ENCODE results near the gene C2CD2L. TPM values are rescaled to one million over a fixed set of nuclear protein-coding genes. Genes with fewer than 3 reads are reported as not detected.

Gene C2CD2L
- total and polyA plus RNA-seq, 2 of the 4 experiments (the other 2 are of a cell fraction): 2.2 to 8.7 TPM

DNA sequence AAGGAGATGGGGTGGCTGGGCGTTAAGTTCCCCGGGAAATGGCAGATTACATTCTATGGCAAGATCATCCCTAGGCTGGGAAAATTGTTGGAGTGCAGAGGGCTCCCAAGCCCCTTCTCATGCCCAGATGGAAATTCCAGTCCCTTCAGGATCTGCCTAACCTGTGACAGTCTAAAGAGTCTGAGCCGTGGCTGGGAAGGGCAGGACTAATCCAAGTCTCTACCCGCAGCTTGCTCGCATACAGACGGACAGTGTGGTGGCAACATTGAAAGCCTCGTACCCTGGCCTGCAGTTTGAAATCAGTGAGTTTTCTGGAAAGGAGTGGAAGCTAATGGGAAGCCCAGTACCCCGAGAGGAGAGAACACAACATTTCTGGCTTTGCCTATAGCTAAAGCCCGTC is 18.7 kb upstream of the C2CD2L start:
- no TSS peak for BruUV-seq (replicated peaks)
- intact Hi-C loops (cut with micrococcal nuclease): no loop called here
- peaks cover 30 to 55% of the 10 kb centered on the region in 2 experiments; a peak in 3 of 4 replicates for H3K79me1 ChIP-seq (ENCODE audit: low read depth in 1 of 2, low read length in 2 of 2)
- no peak overlapping the region for H2BK5ac ChIP-seq (ENCODE audit: low read depth, low read length, poor library complexity, severe bottlenecking)
- H3K27ac ChIP-seq (ENCODE audit: insufficient read depth, low read length): no peak overlapping the region
- H4K91ac ChIP-seq (ENCODE audit: insufficient read depth, low read depth, low read length): no peak overlapping the region
- no peak overlapping the region for H2AFZ ChIP-seq (replicated peaks; ENCODE audit: low read length, poor library complexity)
- H3K56ac ChIP-seq (ENCODE audit: extremely low read depth, insufficient read depth, low read length): no peak overlapping the region
- no peaks in the 10 kb centered on the region for H3K9me3 ChIP-seq (ENCODE audit: control insufficient read depth, insufficient read depth, low read length)
- in situ Hi-C loops (cut with MboI; ENCODE audit: low sequenced_read_pairs): no loop called here
- no peak overlapping the region for H3K4ac ChIP-seq (ENCODE audit: low read depth, low read length)
- peaks cover 19% of the 10 kb centered on the region for H3K4me1 ChIP-seq (ENCODE audit: control insufficient read depth, insufficient read depth, low read length)
- no peak overlapping the region for H4K5ac ChIP-seq (ENCODE audit: low read depth, low read length)
- CTCF ChIA-PET: no interaction called here
- no peak overlapping the region for H2AK5ac ChIP-seq (ENCODE audit: low read depth, low read length)
- H3K9me1 ChIP-seq (ENCODE audit: insufficient read depth, low read length): peaks cover 18% of the 10 kb centered on the region; the same call in 1 of the 2 replicates
- H3K14ac ChIP-seq (replicated peaks; ENCODE audit: low read depth, low read length): no peak overlapping the region
- no peaks in the 10 kb centered on the region for H3K27me3 ChIP-seq (ENCODE audit: control insufficient read depth, insufficient read depth, low read length)
- H2AK9ac ChIP-seq (replicated peaks; ENCODE audit: low read depth, low read length, poor library complexity): no peak overlapping the region
- POLR2A ChIA-PET (ENCODE audit: unreplicated experiment): no interaction called here
- no peak overlapping the region for H2BK15ac ChIP-seq (ENCODE audit: low read depth, low read length)
- peaks cover 16% of the 10 kb centered on the region for H3K36me3 ChIP-seq (ENCODE audit: control insufficient read depth, insufficient read depth, low read length)
- dilution Hi-C loops (cut with HindIII; ENCODE audit: low sequenced_read_pairs, unreplicated experiment): no loop called here
- H2BK120ac ChIP-seq (ENCODE audit: low read depth, low read length): no peak overlapping the region
- no peak overlapping the region for H2BK20ac ChIP-seq (ENCODE audit: low read depth, low read length)
- H4K20me1 ChIP-seq (ENCODE audit: insufficient read depth, low read length): peaks cover 17% of the 10 kb centered on the region
- ATAC-seq (ENCODE audit: low read depth): no peak
- H3K4me2 ChIP-seq (ENCODE audit: low read depth, low read length): no peak overlapping the region
- H3K18ac ChIP-seq (ENCODE audit: low read depth, low read length): no peak overlapping the region
- 98% methylated on average over 5 of the region's 9 CpGs; no CpG with 5 or more reads in 1 of the 2 experiments for WGBS, 2 experiments (ENCODE audit: extremely low coverage in 2 of 2, insufficient read length in 1 of 2)
- H4K8ac ChIP-seq (ENCODE audit: low read depth in 2 of 2, low read length in 2 of 2): no peak overlapping the region
- no peak overlapping the region for H3K4me3 ChIP-seq (ENCODE audit: insufficient read depth, low read depth, low read length)
- no peak overlapping the region for H3K23ac ChIP-seq (ENCODE audit: low read depth, low read length)
- DNase-seq: no peak
- no peak for TF ChIP-seq NFE2L2 (IDR thresholded peaks at IDR 0.05; ENCODE audit: low read depth, low read length)
- no peak for TF ChIP-seq RFX5 (IDR thresholded peaks at IDR 0.05; ENCODE audit: low read depth, low read length)
- no peak for TF ChIP-seq POLR2A (IDR thresholded peaks at IDR 0.05; ENCODE audit: low read depth, low read length)
- TF ChIP-seq, protein P1, sequence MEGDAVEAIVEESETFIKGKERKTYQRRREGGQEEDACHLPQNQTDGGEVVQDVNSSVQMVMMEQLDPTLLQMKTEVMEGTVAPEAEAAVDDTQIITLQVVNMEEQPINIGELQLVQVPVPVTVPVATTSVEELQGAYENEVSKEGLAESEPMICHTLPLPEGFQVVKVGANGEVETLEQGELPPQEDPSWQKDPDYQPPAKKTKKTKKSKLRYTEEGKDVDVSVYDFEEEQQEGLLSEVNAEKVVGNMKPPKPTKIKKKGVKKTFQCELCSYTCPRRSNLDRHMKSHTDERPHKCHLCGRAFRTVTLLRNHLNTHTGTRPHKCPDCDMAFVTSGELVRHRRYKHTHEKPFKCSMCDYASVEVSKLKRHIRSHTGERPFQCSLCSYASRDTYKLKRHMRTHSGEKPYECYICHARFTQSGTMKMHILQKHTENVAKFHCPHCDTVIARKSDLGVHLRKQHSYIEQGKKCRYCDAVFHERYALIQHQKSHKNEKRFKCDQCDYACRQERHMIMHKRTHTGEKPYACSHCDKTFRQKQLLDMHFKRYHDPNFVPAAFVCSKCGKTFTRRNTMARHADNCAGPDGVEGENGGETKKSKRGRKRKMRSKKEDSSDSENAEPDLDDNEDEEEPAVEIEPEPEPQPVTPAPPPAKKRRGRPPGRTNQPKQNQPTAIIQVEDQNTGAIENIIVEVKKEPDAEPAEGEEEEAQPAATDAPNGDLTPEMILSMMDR (conservative IDR thresholded peaks at IDR 0.05; ENCODE audit: low read depth, low read length): no peak
- TF ChIP-seq, protein P2, sequence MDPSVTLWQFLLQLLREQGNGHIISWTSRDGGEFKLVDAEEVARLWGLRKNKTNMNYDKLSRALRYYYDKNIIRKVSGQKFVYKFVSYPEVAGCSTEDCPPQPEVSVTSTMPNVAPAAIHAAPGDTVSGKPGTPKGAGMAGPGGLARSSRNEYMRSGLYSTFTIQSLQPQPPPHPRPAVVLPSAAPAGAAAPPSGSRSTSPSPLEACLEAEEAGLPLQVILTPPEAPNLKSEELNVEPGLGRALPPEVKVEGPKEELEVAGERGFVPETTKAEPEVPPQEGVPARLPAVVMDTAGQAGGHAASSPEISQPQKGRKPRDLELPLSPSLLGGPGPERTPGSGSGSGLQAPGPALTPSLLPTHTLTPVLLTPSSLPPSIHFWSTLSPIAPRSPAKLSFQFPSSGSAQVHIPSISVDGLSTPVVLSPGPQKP (IDR thresholded peaks at IDR 0.05; ENCODE audit: borderline replicate concordance, low read depth, low read length): no peak
- TF ChIP-seq CEBPB (IDR thresholded peaks at IDR 0.05; ENCODE audit: low read depth, low read length): no peak
- TF ChIP-seq BHLHE40 (IDR thresholded peaks at IDR 0.05; ENCODE audit: low read depth, low read length): no peak
- TF ChIP-seq SMC3 (IDR thresholded peaks at IDR 0.05; ENCODE audit: low read depth, low read length): no peak
- TF ChIP-seq, protein P3, sequence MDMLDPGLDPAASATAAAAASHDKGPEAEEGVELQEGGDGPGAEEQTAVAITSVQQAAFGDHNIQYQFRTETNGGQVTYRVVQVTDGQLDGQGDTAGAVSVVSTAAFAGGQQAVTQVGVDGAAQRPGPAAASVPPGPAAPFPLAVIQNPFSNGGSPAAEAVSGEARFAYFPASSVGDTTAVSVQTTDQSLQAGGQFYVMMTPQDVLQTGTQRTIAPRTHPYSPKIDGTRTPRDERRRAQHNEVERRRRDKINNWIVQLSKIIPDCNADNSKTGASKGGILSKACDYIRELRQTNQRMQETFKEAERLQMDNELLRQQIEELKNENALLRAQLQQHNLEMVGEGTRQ (IDR thresholded peaks at IDR 0.05; ENCODE audit: low read depth, low read length): no peak
- no peak for TF ChIP-seq RCOR1 (IDR thresholded peaks at IDR 0.05; ENCODE audit: insufficient replicate concordance, low read length)
- TF ChIP-seq MAFK (IDR thresholded peaks at IDR 0.05; ENCODE audit: low read depth, low read length): no peak
- no peak for TF ChIP-seq MXI1 (IDR thresholded peaks at IDR 0.05; ENCODE audit: borderline replicate concordance, low read depth, low read length)
- TF ChIP-seq RAD21 (IDR thresholded peaks at IDR 0.05; ENCODE audit: low read length): no peak
- no peak overlapping the region for H3K9ac ChIP-seq (ENCODE audit: low read depth, low read length)
